Nephron progenitor cell (in vitro differentiated cells): ENCODE measurements around the gene LRRC23.

Experiments
- DNase-seq: peaks from one replicate; pipeline ENCODE4 v3.0.0; 2021
- H3K27ac Mint-ChIP-seq: 2 replicates; pipeline ENCODE4 v1.8.0; 2021; ENCODE audit warnings: mild to moderate bottlenecking, moderate library complexity, mixed read lengths
- H3K27me3 Mint-ChIP-seq: 2 replicates; pipeline ENCODE4 v1.8.0; 2021; ENCODE audit warnings: mild to moderate bottlenecking, low read depth, mixed read lengths; ENCODE audit not compliant: poor library complexity
- H3K36me3 Mint-ChIP-seq: 2 replicates; pipeline ENCODE4 v1.8.0; 2021; ENCODE audit warnings: low read depth, mixed read lengths
- H3K4me1 Mint-ChIP-seq: 2 replicates; pipeline ENCODE4 v1.8.0; 2021; ENCODE audit warnings: mixed read lengths
- H3K4me3 Mint-ChIP-seq: 2 replicates; pipeline ENCODE4 v1.8.0; 2021; ENCODE audit warnings: mild to moderate bottlenecking, moderate library complexity, mixed read lengths
- H3K9me3 Mint-ChIP-seq: 2 replicates; pipeline ENCODE4 v1.8.0; 2021; ENCODE audit warnings: mild to moderate bottlenecking, moderate library complexity, mixed read lengths
- TF ChIP-seq, protein P1 (sequence below): fragments of 200-600 bp; sonication (generic); IDR thresholded peaks from 2 replicates; pipeline ENCODE4 v1.5.0; 2021; ENCODE audit warnings: antibody characterized with exemption

LRRC23 gene

DNA sequence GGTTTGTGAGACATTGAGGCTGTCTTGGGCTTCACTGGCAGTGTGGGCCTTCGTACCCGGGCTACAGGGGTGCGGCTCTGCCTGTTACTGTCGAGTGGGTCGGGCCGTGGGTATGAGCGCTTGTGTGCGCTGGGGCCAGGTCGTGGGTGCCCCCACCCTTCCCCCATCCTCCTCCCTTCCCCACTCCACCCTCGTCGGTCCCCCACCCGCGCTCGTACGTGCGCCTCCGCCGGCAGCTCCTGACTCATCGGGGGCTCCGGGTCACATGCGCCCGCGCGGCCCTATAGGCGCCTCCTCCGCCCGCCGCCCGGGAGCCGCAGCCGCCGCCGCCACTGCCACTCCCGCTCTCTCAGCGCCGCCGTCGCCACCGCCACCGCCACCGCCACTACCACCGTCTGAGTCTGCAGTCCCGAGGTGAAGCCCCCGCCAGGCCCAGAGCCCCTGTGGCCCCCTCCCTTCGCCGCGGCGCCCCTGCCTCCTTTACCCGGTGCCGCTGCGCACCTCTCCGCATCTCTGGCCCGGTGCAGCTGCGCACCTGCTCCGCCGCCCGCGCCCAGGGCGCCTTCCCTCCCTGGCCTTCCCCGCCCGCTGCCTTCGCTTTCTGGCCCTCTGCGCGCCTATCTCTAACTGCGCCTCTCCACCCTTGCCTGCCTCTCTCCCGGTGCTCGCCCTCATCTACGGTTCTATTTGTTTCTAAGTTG lies 9.8 kb downstream of the LRRC23 start, which contains the start of gene ENO2:
ENO2 (plus strand) TSS at position 335 of the 701 bp plus-strand sequence. CDS start 1,253 bp downstream, outside the sequence.
- no peaks in the 10 kb centered on the region for H3K9me3 Mint-ChIP-seq
- peaks cover 11% of the 10 kb centered on the region for H3K36me3 Mint-ChIP-seq
- DNase-seq: peak; percentile 76
- no peak within 1 kb of the TSS for H3K27ac Mint-ChIP-seq
- H3K27me3 Mint-ChIP-seq: peaks cover 26% of the 10 kb centered on the region
- TF ChIP-seq, protein P1, sequence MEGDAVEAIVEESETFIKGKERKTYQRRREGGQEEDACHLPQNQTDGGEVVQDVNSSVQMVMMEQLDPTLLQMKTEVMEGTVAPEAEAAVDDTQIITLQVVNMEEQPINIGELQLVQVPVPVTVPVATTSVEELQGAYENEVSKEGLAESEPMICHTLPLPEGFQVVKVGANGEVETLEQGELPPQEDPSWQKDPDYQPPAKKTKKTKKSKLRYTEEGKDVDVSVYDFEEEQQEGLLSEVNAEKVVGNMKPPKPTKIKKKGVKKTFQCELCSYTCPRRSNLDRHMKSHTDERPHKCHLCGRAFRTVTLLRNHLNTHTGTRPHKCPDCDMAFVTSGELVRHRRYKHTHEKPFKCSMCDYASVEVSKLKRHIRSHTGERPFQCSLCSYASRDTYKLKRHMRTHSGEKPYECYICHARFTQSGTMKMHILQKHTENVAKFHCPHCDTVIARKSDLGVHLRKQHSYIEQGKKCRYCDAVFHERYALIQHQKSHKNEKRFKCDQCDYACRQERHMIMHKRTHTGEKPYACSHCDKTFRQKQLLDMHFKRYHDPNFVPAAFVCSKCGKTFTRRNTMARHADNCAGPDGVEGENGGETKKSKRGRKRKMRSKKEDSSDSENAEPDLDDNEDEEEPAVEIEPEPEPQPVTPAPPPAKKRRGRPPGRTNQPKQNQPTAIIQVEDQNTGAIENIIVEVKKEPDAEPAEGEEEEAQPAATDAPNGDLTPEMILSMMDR: no peak
- H3K4me1 Mint-ChIP-seq: peaks cover 52% of the 10 kb centered on the region
- peak within 1 kb of the TSS; percentile 93 for H3K4me3 Mint-ChIP-seq

- Mint-ChIP-seq H3K27ac (no peak overlapping the region), H3K36me3 (peaks cover 19% of the 10 kb centered on the region), H3K4me1 (peaks cover 60% of the 10 kb centered on the region), H3K27me3 (peaks cover 23% of the 10 kb centered on the region), H3K9me3 (no peaks in the 10 kb centered on the region), H3K4me3 (peak overlapping the region; percentile 93)
- TF ChIP-seq, protein P1: no peak
- peak; percentile 59 for DNase-seq
Measured at GRCh38 chr12:6914947-6915788, 10.5 kb downstream of the LRRC23 start.

DNA sequence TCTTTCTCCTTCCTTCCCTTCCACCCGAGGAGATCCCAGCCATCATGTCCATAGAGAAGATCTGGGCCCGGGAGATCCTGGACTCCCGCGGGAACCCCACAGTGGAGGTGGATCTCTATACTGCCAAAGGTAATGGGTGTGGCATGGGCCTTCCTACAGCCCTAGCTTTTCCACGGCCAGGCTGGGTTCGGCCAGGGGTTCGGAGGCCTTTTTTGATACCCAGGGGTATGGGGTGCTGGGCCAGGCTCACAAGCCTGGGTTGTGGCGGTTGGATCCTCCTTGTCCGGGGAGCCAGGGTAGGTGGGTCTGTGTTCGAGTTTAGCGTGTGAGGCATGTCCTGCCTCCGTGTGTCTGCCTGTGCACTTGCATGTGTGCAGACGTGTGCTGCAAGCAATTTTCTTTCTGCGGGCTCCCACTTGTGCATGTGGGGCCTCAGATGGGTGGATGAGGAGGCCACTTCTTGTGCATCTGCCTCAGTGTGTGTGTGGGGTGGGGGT lies 11.2 kb downstream of the LRRC23 start:
- no peak for DNase-seq
- H3K27me3 Mint-ChIP-seq: peaks cover 20% of the 10 kb centered on the region
- H3K27ac Mint-ChIP-seq: no peak overlapping the region
- H3K4me1 Mint-ChIP-seq: peaks cover 60% of the 10 kb centered on the region
- peak overlapping the region; percentile 93 for H3K4me3 Mint-ChIP-seq
- no peaks in the 10 kb centered on the region for H3K9me3 Mint-ChIP-seq
- TF ChIP-seq, protein P1: no peak
- peaks cover 20% of the 10 kb centered on the region for H3K36me3 Mint-ChIP-seq

DNA sequence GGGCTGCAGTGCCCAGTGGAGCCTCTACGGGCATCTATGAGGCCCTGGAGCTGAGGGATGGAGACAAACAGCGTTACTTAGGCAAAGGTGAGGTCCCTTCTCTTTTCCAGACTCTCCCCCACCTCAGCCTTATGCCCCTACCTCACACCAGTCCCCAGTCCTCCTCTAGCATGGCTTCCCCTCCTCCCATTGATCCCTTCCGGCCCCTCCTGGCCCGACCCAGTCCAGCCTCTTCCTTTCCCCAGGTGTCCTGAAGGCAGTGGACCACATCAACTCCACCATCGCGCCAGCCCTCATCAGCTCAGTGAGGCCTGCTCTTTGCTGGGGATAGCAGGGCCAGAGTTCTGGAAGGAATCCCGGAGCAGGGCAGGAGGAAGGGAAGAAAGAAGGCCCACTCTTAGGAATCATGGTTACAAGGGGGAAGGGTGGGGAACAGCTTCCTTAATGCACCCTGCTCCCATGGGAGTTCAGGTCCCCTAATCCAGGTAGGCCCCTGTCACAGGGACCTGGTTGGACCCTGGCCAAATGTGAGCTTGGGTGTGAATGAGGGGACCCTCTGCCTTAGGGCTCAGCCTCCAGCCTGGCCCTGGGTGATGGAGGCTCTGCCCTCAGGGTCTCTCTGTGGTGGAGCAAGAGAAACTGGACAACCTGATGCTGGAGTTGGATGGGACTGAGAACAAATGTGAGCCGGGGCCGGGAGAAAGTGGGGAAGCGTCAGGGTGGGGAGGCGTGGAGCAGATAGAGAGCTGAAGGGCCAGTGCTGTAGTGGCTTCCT lies 12.0 kb downstream of the LRRC23 start:
- Mint-ChIP-seq H3K27ac (no peak overlapping the region), H3K27me3 (peaks cover 12% of the 10 kb centered on the region), H3K4me3 (peak overlapping the region; percentile 93), H3K9me3 (no peaks in the 10 kb centered on the region), H3K36me3 (peaks cover 26% of the 10 kb centered on the region), H3K4me1 (peaks cover 64% of the 10 kb centered on the region)
- TF ChIP-seq, protein P1: no peak
- DNase-seq: no peak

GRCh38 chr12:6917491-6918231 lies 13.0 kb downstream of the LRRC23 start:
- no peak for DNase-seq
- TF ChIP-seq, protein P1: no peak
- Mint-ChIP-seq H3K4me3 (no peak overlapping the region), H3K36me3 (peaks cover 26% of the 10 kb centered on the region), H3K9me3 (no peaks in the 10 kb centered on the region), H3K4me1 (peaks cover 71% of the 10 kb centered on the region), H3K27me3 (peaks cover 9% of the 10 kb centered on the region), H3K27ac (no peak overlapping the region)
